GM12878 (cell line): Measurements from ENCODE around the gene TRIOBP. TPM values are rescaled to one million over a fixed set of nuclear protein-coding genes. Genes with fewer than 3 reads are reported as not detected.

ENCODE experiments used
- BCL11A ChIP-seq: IDR thresholded peaks from 2 replicates; pipeline ENCODE4 v1.6.1; 2011; ENCODE audit warnings: low read depth, low read length
- BRCA1 ChIP-seq: IDR thresholded peaks from 2 replicates; pipeline ENCODE4 v1.6.1; 2011; ENCODE audit warnings: low read depth, low read length, improper control_type of control experiment
- CEBPB ChIP-seq, 2 experiments: fragments of 150-350 bp in 1 of 2; IDR thresholded peaks; 2 replicates each; pipeline ENCODE4 v1.6.1; 2012 to 2014; ENCODE audit warnings: low read depth in 2 of 2, low read length in 2 of 2, borderline replicate concordance in 1 of 2, inconsistent platforms in 1 of 2
- CHD1 ChIP-seq: IDR thresholded peaks from 2 replicates; pipeline ENCODE4 v1.6.1; 2012; ENCODE audit warnings: low read depth, low read length, improper control_type of control experiment
- CHD2 ChIP-seq: IDR thresholded peaks from 2 replicates; pipeline ENCODE4 v1.6.1; 2011; ENCODE audit warnings: low read depth, low read length, improper control_type of control experiment, borderline replicate concordance
- ESRRA ChIP-seq: IDR thresholded peaks from 2 replicates; pipeline ENCODE4 v1.6.1; 2012; ENCODE audit warnings: mild to moderate bottlenecking, low read length, improper control_type of control experiment
- MEF2B ChIP-seq: fragments of 450-650 bp; IDR thresholded peaks from 2 replicates; pipeline ENCODE4 v1.6.1; 2018; ENCODE audit warnings: mild to moderate bottlenecking, moderate library complexity; ENCODE audit not compliant: partially characterized antibody, poor library complexity, severe bottlenecking
- NBN ChIP-seq: fragments of 450-650 bp; IDR thresholded peaks from 2 replicates; pipeline ENCODE4 v1.6.1; 2016
- NFYB ChIP-seq: IDR thresholded peaks from 2 replicates; pipeline ENCODE4 v1.6.1; 2011; ENCODE audit warnings: low read depth, mild to moderate bottlenecking, low read length, improper control_type of control experiment, moderate library complexity; ENCODE audit not compliant: insufficient read depth
- RAD51 ChIP-seq: fragments of 450-650 bp; IDR thresholded peaks from 2 replicates; pipeline ENCODE4 v1.6.1; 2016; ENCODE audit warnings: moderate library complexity, mild to moderate bottlenecking, inconsistent platforms
- ZNF622 ChIP-seq: fragments of 450-650 bp; IDR thresholded peaks from 2 replicates; pipeline ENCODE4 v1.6.1; 2017; ENCODE audit warnings: mild to moderate bottlenecking, inconsistent platforms
- polyA plus RNA-seq, 11 experiments: library from polyadenylated mRNA; depleted of rRNA in 4 of 11; unstranded in 6 of 11; stranded (reverse) in 5 of 11; fragments of >200 nt; fragmentation: Nextera tagmentation in 4 of 11; fragmentation: Illumina TruSeq in 1 of 11; extraction: Ambion mirVana in 4 of 11; extraction: Trizol in 1 of 11; gene quantifications; 1 replicate in 1 of 11; 2 replicates in 10 of 11; pipeline versions ENCODE4 v1.2.1 to v1.2.3, GENCODE V29; 2011 to 2016; ENCODE audit warnings: inconsistent platforms in 2 of 11, missing spikeins in 2 of 11, low read depth in 1 of 11
- total RNA-seq, 4 experiments: library from RNA; depleted of rRNA in 3 of 4; stranded (reverse); fragments of >200 nt in 3 of 4; fragmentation: Illumina TruSeq in 1 of 4; extraction: Trizol in 1 of 4; gene quantifications; 2 replicates each; pipeline versions ENCODE4 v1.2.1 to v1.2.3, GENCODE V29; 2013 to 2021
- TF ChIP-seq, protein P1 (sequence below): fragments of 450-650 bp; IDR thresholded peaks from 2 replicates; pipeline ENCODE4 v1.6.1; 2017; ENCODE audit warnings: borderline replicate concordance
- TF ChIP-seq, protein P2 (sequence below): fragments of 450-650 bp; IDR thresholded peaks from 2 replicates; pipeline ENCODE4 v1.6.1; 2017; ENCODE audit warnings: mild to moderate bottlenecking, low read depth, inconsistent platforms; ENCODE audit not compliant: poor library complexity, severe bottlenecking
- TF ChIP-seq, protein P3 (sequence below): fragments of 450-650 bp; IDR thresholded peaks from 2 replicates; pipeline ENCODE4 v1.6.1; 2017; ENCODE audit warnings: mild to moderate bottlenecking
- TF ChIP-seq, protein P4 (sequence below): fragments of 150-350 bp; IDR thresholded peaks from 2 replicates; pipeline ENCODE4 v1.6.1; 2014; ENCODE audit warnings: mild to moderate bottlenecking, low read depth, low read length
- TF ChIP-seq, protein P5 (sequence below): fragments of 450-650 bp; formaldehyde crosslinking; IDR thresholded peaks from 2 replicates; pipeline ENCODE4 v1.4.0; 2022; ENCODE audit warnings: mild to moderate bottlenecking, moderate library complexity
- TF ChIP-seq, protein P6 (sequence below): fragments of 450-650 bp; IDR thresholded peaks from 2 replicates; pipeline ENCODE4 v1.6.1; 2014; ENCODE audit warnings: mild to moderate bottlenecking

Gene TRIOBP
- total and polyA plus RNA-seq, 10 of the 15 experiments (the other 5 are each of a cell fraction or from before 2014, with no cell fraction given) = 0.21 to 23.6 (median 11.9) TPM

DNA sequence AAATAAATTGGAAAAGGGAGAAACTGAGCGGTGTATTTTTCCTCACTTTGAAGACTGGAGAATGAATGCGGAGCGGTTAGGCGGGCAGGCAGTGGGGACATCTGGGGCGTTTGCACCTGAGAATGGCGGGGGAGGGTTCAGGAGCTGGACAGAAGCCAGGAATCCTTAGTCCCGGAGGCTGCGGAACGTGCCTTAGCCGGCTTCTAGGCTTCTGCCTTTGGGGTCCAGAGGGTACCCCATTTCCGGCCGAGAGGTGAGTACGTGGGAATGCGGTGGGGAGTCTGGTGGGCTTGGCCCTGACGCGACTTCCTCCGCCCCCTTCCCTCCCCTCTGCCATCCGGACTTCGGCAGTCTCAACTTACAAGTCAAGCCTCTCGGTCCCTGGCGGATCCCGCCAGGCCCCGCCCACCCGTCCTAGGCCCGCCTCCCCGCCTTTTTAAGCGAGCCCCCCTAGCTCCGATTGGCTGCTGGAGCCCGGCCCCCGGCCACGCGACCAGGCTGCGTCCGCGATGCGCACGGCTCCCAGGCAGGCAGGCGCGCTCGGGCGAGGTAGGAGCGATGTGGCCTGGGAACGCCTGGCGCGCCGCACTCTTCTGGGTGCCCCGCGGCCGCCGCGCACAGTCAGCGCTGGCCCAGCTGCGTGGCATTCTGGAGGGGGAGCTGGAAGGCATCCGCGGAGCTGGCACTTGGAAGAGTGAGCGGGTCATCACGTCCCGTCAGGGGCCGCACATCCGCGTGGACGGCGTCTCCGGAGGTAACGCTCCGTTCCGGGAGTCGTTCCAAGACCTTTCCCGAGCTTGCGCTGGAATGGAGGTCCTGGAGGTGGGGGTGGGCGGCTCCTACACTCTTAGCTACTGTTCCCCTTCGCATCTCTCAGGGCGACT is 110.8 kb downstream of the TRIOBP start, which contains the start of gene GCAT (continued):
- TF ChIP-seq NFYB = peak; percentile 92
- TF ChIP-seq MEF2B = no peak
- TF ChIP-seq, protein P1, sequence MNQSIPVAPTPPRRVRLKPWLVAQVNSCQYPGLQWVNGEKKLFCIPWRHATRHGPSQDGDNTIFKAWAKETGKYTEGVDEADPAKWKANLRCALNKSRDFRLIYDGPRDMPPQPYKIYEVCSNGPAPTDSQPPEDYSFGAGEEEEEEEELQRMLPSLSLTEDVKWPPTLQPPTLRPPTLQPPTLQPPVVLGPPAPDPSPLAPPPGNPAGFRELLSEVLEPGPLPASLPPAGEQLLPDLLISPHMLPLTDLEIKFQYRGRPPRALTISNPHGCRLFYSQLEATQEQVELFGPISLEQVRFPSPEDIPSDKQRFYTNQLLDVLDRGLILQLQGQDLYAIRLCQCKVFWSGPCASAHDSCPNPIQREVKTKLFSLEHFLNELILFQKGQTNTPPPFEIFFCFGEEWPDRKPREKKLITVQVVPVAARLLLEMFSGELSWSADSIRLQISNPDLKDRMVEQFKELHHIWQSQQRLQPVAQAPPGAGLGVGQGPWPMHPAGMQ = no peak
- no peak for TF ChIP-seq NBN
- TF ChIP-seq CEBPB (IDR thresholded peaks at IDR 0.05; ENCODE audit: borderline replicate concordance in 1 of 2, low read depth in 2 of 2, low read length in 2 of 2) = no peak
- TF ChIP-seq, protein P2, sequence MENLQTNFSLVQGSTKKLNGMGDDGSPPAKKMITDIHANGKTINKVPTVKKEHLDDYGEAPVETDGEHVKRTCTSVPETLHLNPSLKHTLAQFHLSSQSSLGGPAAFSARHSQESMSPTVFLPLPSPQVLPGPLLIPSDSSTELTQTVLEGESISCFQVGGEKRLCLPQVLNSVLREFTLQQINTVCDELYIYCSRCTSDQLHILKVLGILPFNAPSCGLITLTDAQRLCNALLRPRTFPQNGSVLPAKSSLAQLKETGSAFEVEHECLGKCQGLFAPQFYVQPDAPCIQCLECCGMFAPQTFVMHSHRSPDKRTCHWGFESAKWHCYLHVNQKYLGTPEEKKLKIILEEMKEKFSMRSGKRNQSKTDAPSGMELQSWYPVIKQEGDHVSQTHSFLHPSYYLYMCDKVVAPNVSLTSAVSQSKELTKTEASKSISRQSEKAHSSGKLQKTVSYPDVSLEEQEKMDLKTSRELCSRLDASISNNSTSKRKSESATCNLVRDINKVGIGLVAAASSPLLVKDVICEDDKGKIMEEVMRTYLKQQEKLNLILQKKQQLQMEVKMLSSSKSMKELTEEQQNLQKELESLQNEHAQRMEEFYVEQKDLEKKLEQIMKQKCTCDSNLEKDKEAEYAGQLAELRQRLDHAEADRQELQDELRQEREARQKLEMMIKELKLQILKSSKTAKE = no peak
- TF ChIP-seq, protein P3, sequence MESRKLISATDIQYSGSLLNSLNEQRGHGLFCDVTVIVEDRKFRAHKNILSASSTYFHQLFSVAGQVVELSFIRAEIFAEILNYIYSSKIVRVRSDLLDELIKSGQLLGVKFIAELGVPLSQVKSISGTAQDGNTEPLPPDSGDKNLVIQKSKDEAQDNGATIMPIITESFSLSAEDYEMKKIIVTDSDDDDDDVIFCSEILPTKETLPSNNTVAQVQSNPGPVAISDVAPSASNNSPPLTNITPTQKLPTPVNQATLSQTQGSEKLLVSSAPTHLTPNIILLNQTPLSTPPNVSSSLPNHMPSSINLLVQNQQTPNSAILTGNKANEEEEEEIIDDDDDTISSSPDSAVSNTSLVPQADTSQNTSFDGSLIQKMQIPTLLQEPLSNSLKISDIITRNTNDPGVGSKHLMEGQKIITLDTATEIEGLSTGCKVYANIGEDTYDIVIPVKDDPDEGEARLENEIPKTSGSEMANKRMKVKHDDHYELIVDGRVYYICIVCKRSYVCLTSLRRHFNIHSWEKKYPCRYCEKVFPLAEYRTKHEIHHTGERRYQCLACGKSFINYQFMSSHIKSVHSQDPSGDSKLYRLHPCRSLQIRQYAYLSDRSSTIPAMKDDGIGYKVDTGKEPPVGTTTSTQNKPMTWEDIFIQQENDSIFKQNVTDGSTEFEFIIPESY = no peak
- TF ChIP-seq, protein P4, sequence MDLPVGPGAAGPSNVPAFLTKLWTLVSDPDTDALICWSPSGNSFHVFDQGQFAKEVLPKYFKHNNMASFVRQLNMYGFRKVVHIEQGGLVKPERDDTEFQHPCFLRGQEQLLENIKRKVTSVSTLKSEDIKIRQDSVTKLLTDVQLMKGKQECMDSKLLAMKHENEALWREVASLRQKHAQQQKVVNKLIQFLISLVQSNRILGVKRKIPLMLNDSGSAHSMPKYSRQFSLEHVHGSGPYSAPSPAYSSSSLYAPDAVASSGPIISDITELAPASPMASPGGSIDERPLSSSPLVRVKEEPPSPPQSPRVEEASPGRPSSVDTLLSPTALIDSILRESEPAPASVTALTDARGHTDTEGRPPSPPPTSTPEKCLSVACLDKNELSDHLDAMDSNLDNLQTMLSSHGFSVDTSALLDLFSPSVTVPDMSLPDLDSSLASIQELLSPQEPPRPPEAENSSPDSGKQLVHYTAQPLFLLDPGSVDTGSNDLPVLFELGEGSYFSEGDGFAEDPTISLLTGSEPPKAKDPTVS = no peak
- TF ChIP-seq, protein P5, sequence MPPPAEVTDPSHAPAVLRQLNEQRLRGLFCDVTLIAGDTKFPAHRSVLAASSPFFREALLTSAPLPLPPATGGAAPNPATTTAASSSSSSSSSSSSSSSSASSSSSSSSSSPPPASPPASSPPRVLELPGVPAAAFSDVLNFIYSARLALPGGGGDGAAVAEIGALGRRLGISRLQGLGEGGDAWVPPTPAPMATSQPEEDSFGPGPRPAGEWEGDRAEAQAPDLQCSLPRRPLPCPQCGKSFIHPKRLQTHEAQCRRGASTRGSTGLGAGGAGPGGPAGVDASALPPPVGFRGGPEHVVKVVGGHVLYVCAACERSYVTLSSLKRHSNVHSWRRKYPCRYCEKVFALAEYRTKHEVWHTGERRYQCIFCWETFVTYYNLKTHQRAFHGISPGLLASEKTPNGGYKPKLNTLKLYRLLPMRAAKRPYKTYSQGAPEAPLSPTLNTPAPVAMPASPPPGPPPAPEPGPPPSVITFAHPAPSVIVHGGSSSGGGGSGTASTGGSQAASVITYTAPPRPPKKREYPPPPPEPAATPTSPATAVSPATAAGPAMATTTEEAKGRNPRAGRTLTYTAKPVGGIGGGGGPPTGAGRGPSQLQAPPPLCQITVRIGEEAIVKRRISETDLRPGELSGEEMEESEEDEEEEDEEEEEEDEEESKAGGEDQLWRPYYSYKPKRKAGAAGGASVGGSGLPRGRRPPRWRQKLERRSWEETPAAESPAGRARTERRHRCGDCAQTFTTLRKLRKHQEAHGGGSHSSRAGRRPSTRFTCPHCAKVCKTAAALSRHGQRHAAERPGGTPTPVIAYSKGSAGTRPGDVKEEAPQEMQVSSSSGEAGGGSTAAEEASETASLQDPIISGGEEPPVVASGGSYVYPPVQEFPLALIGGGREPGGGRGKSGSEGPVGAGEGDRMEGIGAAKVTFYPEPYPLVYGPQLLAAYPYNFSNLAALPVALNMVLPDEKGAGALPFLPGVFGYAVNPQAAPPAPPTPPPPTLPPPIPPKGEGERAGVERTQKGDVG (CRISPR knock-in tag) = no peak
- no peak for TF ChIP-seq RAD51
- TF ChIP-seq BCL11A = no peak
- TF ChIP-seq ZNF622 = no peak
- peak; percentile 51; the same call in 1 of the 2 replicates for TF ChIP-seq CHD2
- no peak for TF ChIP-seq ESRRA
- TF ChIP-seq BRCA1 = no peak
- TF ChIP-seq CHD1 = no peak
- TF ChIP-seq, protein P6, sequence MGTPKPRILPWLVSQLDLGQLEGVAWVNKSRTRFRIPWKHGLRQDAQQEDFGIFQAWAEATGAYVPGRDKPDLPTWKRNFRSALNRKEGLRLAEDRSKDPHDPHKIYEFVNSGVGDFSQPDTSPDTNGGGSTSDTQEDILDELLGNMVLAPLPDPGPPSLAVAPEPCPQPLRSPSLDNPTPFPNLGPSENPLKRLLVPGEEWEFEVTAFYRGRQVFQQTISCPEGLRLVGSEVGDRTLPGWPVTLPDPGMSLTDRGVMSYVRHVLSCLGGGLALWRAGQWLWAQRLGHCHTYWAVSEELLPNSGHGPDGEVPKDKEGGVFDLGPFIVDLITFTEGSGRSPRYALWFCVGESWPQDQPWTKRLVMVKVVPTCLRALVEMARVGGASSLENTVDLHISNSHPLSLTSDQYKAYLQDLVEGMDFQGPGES = peak; percentile 55; the same call in 1 of the 2 replicates
